GM13976 (cell line): ENCODE results near the gene SPAG16.

Source experiments
- DNase-seq: peaks from one replicate; pipeline ENCODE4 v3.0.0; 2012; ENCODE audit warnings: low spot score
- in situ Hi-C: fragments of 300-500 bp; cut with MboI; formaldehyde crosslinking; loops from one replicate; pipeline ENCODE4 v1.12.0; 2022; ENCODE audit warnings: low sequenced_read_pairs, mixed read lengths, inconsistent platforms; ENCODE audit not compliant: unreplicated experiment
- TF ChIP-seq, protein P1 (sequence below): IDR thresholded peaks from 2 replicates; pipeline ENCODE4 v1.5.1; 2012; ENCODE audit warnings: borderline replicate concordance, mild to moderate bottlenecking; ENCODE audit not compliant: insufficient read depth; ENCODE audit errors: extremely low read depth, missing control alignments, control extremely low read depth

Gene SPAG16

DNA sequence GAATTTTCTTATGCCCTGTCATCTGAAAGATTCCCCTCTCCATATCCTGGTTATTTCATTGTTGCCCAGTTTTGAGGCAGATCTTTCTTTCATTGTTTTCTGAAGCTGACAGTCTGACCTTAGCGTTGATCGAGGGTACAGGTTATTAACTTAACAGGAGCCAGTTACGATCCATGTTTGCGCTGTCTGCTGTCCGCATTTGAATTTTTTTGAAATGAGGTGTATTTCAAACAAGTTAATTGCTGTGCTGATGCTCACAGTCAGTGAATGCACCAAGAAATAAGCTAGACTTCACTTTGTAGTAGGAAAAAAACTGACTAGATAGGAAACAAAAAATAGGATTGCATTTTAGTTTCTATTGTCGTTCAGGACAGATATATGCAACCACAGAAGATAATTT is 34.8 kb upstream of the SPAG16 start:
- TF ChIP-seq, protein P1, sequence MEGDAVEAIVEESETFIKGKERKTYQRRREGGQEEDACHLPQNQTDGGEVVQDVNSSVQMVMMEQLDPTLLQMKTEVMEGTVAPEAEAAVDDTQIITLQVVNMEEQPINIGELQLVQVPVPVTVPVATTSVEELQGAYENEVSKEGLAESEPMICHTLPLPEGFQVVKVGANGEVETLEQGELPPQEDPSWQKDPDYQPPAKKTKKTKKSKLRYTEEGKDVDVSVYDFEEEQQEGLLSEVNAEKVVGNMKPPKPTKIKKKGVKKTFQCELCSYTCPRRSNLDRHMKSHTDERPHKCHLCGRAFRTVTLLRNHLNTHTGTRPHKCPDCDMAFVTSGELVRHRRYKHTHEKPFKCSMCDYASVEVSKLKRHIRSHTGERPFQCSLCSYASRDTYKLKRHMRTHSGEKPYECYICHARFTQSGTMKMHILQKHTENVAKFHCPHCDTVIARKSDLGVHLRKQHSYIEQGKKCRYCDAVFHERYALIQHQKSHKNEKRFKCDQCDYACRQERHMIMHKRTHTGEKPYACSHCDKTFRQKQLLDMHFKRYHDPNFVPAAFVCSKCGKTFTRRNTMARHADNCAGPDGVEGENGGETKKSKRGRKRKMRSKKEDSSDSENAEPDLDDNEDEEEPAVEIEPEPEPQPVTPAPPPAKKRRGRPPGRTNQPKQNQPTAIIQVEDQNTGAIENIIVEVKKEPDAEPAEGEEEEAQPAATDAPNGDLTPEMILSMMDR, result no peak
- DNase-seq, result no peak
- in situ Hi-C loops, result loop anchor here (10.0 kb wide), 1 partner anchor 565 kb away; no protein-coding TSS in a partner anchor

DNA sequence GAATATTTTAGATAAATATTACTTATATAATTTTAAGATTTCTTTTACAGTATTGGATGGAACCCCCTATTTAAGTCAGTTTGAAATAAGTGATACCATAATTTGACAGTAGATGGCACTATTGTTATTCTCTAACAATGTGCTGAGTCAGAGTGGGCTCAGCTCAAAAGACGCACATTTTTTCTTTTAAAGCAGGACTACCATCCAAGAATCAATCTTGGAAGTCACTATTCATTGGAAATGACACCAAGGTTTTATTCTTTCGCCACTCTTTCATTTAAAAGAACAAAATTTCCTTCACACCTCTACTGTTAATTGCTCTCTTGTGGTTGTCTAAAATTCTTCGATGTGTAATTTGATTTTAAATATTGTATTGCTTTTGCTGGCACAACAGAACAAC is 32.6 kb upstream of the SPAG16 start:
- in situ Hi-C loops, result loop anchor here (25.0 kb wide), 1 partner anchor 686 kb away; no protein-coding TSS in a partner anchor
- peak; percentile 36 for DNase-seq

DNA sequence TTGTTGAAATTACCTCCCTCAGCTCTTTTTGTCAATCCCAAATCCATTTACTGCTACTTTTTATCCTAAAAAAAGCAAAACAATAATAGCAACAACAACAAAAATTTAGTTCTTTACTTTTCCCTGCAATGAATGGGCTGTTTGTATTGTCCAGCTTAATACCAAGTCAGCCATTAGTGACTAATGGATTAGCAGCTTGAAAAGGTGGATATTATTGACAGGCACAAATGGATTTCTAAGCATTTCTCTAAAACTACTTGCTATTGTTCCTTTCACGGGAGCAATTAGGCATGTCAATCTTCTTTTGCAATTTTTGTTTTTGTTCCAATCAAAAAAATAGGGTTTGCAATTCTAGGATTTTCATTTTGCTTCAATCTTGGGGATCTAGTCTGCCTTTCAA is 32.1 kb upstream of the SPAG16 start:
- DNase-seq, result no peak
- in situ Hi-C loops, result loop anchor here (25.0 kb wide), 1 partner anchor 685 kb away; no protein-coding TSS in a partner anchor
- TF ChIP-seq, protein P1, result no peak

More for the DNA sequence above, 32.6 kb upstream of the SPAG16 start:
- TF ChIP-seq, protein P1, result peak; percentile 46

DNA sequence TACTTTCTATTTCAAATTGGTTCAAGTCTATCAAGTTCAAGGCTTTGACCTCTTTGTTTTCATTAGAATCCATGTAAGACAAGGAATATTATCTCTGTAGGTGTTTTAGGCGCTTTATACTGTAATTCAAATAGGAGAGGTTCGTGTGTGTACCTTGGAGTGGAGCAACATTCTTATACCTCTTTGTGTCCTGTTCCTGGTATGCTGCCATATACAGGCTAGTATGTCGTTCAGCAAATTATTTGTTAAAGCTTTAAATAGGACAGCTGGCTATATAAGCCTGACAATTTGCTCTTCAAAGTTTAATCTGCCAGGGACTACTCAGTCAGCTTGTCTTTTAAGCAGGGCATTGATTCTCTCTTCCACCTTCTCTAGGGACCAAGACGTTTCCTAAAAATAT is 31.1 kb upstream of the SPAG16 start:
- in situ Hi-C loops, result loop anchor here (25.0 kb wide), 1 partner anchor 684 kb away; no protein-coding TSS in a partner anchor
- DNase-seq, result no peak
- TF ChIP-seq, protein P1, result no peak

DNA sequence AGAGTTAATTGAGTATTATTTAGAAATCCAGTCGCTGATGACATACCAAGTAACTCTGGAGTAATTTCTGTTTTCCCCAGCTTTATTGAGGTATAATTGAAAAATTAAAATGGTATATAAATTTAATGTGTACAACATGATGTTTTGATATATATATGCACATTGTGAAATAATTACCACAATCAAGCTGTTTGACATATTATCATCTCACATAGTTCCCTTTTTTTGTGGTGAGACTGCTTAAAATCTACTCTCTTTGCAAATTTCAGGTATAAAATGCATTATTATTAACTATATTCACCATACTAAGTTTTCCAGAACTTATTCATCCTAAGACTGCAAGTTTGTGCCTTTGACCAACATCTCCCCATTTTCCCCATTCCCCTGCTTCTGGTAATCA is 25.0 kb upstream of the SPAG16 start:
- DNase-seq, result no peak
- TF ChIP-seq, protein P1, result no peak
- in situ Hi-C loops, result loop anchor here (25.0 kb wide), 1 partner anchor 678 kb away; no protein-coding TSS in a partner anchor

DNA sequence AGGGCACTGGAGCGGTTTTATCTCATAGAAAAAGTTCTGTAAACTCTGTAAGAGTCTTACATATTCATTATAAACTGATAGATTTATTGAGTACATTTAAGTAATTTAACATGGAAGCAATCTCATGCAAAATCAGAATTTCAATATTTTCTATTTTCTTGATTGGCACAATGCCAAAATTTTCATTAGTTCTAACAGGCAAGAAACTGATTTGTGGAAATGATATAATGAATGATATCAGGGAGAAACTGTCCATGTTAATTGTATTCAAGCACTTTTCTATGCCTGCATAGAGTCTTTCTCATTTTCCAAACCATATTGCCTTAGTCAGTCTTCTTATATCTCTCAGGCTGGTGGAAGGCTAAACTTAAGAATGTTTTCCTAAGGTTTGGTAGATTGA is 23.0 kb upstream of the SPAG16 start:
- DNase-seq, result no peak
- in situ Hi-C loops, result loop anchor here (25.0 kb wide), 1 partner anchor 676 kb away; no protein-coding TSS in a partner anchor
- TF ChIP-seq, protein P1, result no peak
